ENCODE data around the gene SLC51B. TPM values are rescaled to one million over a fixed set of nuclear protein-coding genes. Genes with fewer than 3 reads are reported as not detected.

The SLC51B gene
- total and polyA plus RNA-seq, 9 of the 15 experiments (the other 6 are each of a cell fraction or from before 2014, with no cell fraction given), result not detected

GRCh38 chr15:65034719-65035118, 10.5 kb upstream of the SLC51B start:
- no peak overlapping the region for H2AFZ ChIP-seq (ENCODE audit: low read depth, low read length)
- ATAC-seq (no peak), FAIRE-seq (no peak), DNase-seq (ENCODE audit: extremely low read depth in 1 of 4, low spot score in 3 of 4) (no peak)
- intact Hi-C loops (cut with micrococcal nuclease), result loop anchor here (5.0 to 10.0 kb wide), 4 partner anchors 53 to 350 kb away; no protein-coding TSS in a partner anchor
- POLR2A ChIA-PET, result interaction anchor here (1.4 kb wide), 1 partner anchor 270 kb away, joined by 9 read pairs; the partner anchor contains the start of gene RNU5B-1
- no peaks in the 10 kb centered on the region for H4K20me1 ChIP-seq (replicated peaks; ENCODE audit: control insufficient read depth, insufficient read depth, low read length)
- CTCF ChIA-PET (ENCODE audit: low intra/inter-chr PET ratio), result interaction anchor here (2.9 kb wide), 1 partner anchor 51 kb away, joined by 17 read pairs; no protein-coding TSS in a partner anchor
- no peak overlapping the region for H3K9ac ChIP-seq (ENCODE audit: insufficient read depth in 1 of 2, low read depth in 2 of 2, low read length in 2 of 2)
- H3K79me2 ChIP-seq (ENCODE audit: control insufficient read depth, insufficient read depth, low read length), result no peaks in the 10 kb centered on the region
- no peak overlapping the region for H3K4me3 ChIP-seq
- H3K4me1 ChIP-seq (replicated peaks in 1 of 2; ENCODE audit: control insufficient read depth in 2 of 2, insufficient read depth in 2 of 2, low read length in 2 of 2), result peaks cover 0 to 3% of the 10 kb centered on the region in 2 experiments; a peak in 2 of 5 replicates
- H3K27ac ChIP-seq (ENCODE audit: extremely low read depth, low read depth, low read length), result no peak overlapping the region
- no peak overlapping the region for H3K4me2 ChIP-seq (ENCODE audit: insufficient read depth, low read length)
- H3K9me1 ChIP-seq (ENCODE audit: control insufficient read depth, insufficient read depth, low read length), result no peaks in the 10 kb centered on the region
- BruUV-seq (replicated peaks), result no TSS peak
- in situ Hi-C loops (cut with MboI), result loop anchor here (10.0 kb wide), 1 partner anchor 300 kb away; no protein-coding TSS in a partner anchor
- WGBS (ENCODE audit: insufficient coverage, low coverage, missing lambda C conversion rate), result 49% methylated on average over 11 of the region's 11 CpGs
- no peaks in the 10 kb centered on the region for H3K9me3 ChIP-seq (replicated peaks; ENCODE audit: control insufficient read depth, insufficient read depth, low read depth, low read length)
- peaks cover 0 to 9% of the 10 kb centered on the region in 2 experiments; a peak in 1 of 5 replicates for H3K27me3 ChIP-seq (ENCODE audit: control insufficient read depth in 2 of 2, insufficient read depth in 2 of 2, low read length in 2 of 2)
- H3K36me3 ChIP-seq (ENCODE audit: control insufficient read depth, insufficient read depth, low read length), result no peaks in the 10 kb centered on the region
- TF ChIP-seq NR2C2 (CRISPR knock-in tag; IDR thresholded peaks at IDR 0.05), result no peak
- no peak for TF ChIP-seq NR2C2 (tag; IDR thresholded peaks at IDR 0.05)
- TF ChIP-seq HINFP (tag; conservative IDR thresholded peaks at IDR 0.05; ENCODE audit: low read depth), result no peak
- TF ChIP-seq ZNF76 (CRISPR knock-in tag; IDR thresholded peaks at IDR 0.05; ENCODE audit: borderline replicate concordance), result no peak
- no peak for TF ChIP-seq ZFX (CRISPR knock-in tag; IDR thresholded peaks at IDR 0.05)
- TF ChIP-seq FOXM1 (IDR thresholded peaks at IDR 0.05; ENCODE audit: low read depth), result no peak
- no peak for TF ChIP-seq FOXM1 (CRISPR knock-in tag; IDR thresholded peaks at IDR 0.05; ENCODE audit: low read depth)
- no peak for TF ChIP-seq MEIS2 (IDR thresholded peaks at IDR 0.05; ENCODE audit: partially characterized antibody)
- no peak for TF ChIP-seq CBX3 (IDR thresholded peaks at IDR 0.05; ENCODE audit: borderline replicate concordance in 1 of 2, low read length in 2 of 2)
- TF ChIP-seq BRF1 (IDR thresholded peaks at IDR 0.05; ENCODE audit: borderline replicate concordance, extremely low read depth, insufficient read length), result no peak
- TF ChIP-seq JUND (IDR thresholded peaks at IDR 0.05; ENCODE audit: borderline replicate concordance, low read depth, low read length), result no peak
- TF ChIP-seq JUND (tag; IDR thresholded peaks at IDR 0.05; ENCODE audit: borderline replicate concordance, low read depth, low read length), result no peak
- TF ChIP-seq CLOCK (CRISPR knock-in tag; IDR thresholded peaks at IDR 0.05; ENCODE audit: borderline replicate concordance), result no peak
- no peak for TF ChIP-seq MAX (CRISPR knock-in tag; IDR thresholded peaks at IDR 0.05)
- TF ChIP-seq, protein P1, sequence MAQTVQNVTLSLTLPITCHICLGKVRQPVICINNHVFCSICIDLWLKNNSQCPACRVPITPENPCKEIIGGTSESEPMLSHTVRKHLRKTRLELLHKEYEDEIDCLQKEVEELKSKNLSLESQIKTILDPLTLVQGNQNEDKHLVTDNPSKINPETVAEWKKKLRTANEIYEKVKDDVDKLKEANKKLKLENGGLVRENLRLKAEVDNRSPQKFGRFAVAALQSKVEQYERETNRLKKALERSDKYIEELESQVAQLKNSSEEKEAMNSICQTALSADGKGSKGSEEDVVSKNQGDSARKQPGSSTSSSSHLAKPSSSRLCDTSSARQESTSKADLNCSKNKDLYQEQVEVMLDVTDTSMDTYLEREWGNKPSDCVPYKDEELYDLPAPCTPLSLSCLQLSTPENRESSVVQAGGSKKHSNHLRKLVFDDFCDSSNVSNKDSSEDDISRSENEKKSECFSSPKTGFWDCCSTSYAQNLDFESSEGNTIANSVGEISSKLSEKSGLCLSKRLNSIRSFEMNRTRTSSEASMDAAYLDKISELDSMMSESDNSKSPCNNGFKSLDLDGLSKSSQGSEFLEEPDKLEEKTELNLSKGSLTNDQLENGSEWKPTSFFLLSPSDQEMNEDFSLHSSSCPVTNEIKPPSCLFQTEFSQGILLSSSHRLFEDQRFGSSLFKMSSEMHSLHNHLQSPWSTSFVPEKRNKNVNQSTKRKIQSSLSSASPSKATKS (CRISPR knock-in tag; IDR thresholded peaks at IDR 0.05), result no peak
